Activated CD4-positive, alpha-beta T cell treated with anti-CD3 and anti-CD28 coated beads, Interleukin-2, amount 10 ng/mL, durations not matched to agents 7 days and 5 days (primary cell): ENCODE measurements around the gene KIF23. TPM values are rescaled to one million over a fixed set of nuclear protein-coding genes. Genes with fewer than 3 reads are reported as not detected.
"Not testable (repeated sequence)": the region's sequence is repeated elsewhere in the genome, so short reads cannot be mapped to it uniquely, and the experiment has no call there.

ENCODE experiments used
- CTCF ChIA-PET: fragments of 350-600 bp; sonication (Branson Sonifier 250); formaldehyde crosslinking; loops from one replicate; lab custom pipeline; 2021; ENCODE audit warnings: antibody characterized with exemption; lab: Charles Lee
- POLR2A ChIA-PET: fragments of 350-600 bp; sonication (Branson Sonifier 250); formaldehyde crosslinking; loops from one replicate; lab custom pipeline; 2021; ENCODE audit warnings: antibody characterized with exemption; lab: Charles Lee
- DNase-seq: peaks from one replicate; pipeline ENCODE4 v3.0.0-alpha.2; 2020
- H3K27ac Mint-ChIP-seq: one replicate; pipeline ENCODE4 v1.8.0; 2021; ENCODE audit warnings: mild to moderate bottlenecking, moderate library complexity, mixed read lengths
- H3K27me3 Mint-ChIP-seq: one replicate; pipeline ENCODE4 v1.8.0; 2021; ENCODE audit warnings: mixed read lengths
- H3K36me3 Mint-ChIP-seq: one replicate; pipeline ENCODE4 v1.8.0; 2021; ENCODE audit warnings: low read depth, mixed read lengths
- H3K4me1 Mint-ChIP-seq: one replicate; pipeline ENCODE4 v1.8.0; 2021; ENCODE audit warnings: mixed read lengths
- H3K4me3 Mint-ChIP-seq: one replicate; pipeline ENCODE4 v1.8.0; 2021; ENCODE audit warnings: mild to moderate bottlenecking, moderate library complexity, mixed read lengths
- H3K9me3 Mint-ChIP-seq: one replicate; pipeline ENCODE4 v1.8.0; 2021; ENCODE audit warnings: mixed read lengths
- total RNA-seq, 2 experiments: library from RNA; stranded (reverse); gene quantifications; one replicate each; pipeline ENCODE4 v1.2.3, GENCODE V29; 2021

The KIF23 gene
- total RNA-seq, 2 experiments from 2014 or later, result 77.8 to 93.1 TPM

DNA sequence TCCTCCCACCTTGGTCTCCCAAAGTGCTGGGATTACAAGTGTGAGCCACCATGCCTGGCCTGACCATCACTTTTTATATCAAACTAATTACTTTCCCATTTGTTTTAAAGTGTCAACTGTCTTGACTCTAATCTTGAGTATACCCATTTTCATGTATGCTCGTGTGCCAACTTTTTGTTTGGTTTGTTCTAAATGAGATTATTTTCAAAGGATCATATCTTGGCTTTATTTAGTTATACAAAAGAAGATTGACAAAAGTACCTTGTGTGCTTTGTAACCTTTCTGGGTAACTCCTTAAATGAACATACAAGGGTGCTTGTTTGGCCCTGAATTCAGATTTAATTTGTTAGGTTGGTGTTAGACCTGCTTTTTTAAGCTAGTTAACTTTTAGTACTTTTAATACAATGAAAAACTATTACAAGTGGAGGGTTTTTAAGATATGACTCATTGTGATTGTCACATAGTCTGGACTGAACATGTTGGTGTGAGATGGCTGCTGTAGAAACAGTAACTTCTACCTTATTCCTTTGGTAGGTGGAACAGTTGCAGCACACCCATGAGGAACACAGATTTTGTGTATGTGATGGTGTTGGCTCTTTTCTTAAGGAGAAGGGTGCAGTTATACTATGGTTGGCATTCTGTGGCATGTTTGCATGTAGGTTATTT is 10.7 kb downstream of the KIF23 start:
- Mint-ChIP-seq H3K36me3 (peaks cover 67% of the 10 kb centered on the region), H3K27me3 (no peaks in the 10 kb centered on the region), H3K4me3 (no peak overlapping the region), H3K4me1 (peaks cover 2% of the 10 kb centered on the region), H3K27ac (no peak overlapping the region), H3K9me3 (no peaks in the 10 kb centered on the region)
- POLR2A ChIA-PET, result no interaction called here
- DNase-seq, result no peak
- CTCF ChIA-PET, result interaction anchor here (1.2 kb wide), 1 partner anchor 11 kb away, joined by 3 read pairs; no protein-coding TSS in a partner anchor

DNA sequence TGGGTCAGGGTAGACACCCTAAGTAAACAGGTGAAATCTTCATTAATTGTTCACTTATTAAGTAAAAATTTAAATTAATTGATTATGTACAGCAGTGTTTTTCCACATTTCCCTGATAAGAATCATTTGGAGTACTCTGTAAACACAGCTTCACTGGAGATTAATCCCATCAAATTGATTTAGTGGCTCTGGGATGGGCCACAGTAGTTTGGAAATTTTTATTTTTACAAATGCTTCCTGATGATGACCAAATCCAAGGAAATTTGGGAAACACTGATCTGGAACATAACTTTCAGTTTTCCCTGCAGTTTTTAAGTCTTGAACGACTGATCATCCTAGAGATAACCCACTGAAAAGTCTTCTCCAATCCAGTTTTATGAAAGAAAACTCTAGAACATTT is 19.7 kb downstream of the KIF23 start:
- ChIA-PET POLR2A (no interaction called here), CTCF (interaction anchor here (0.6 kb wide), 1 partner anchor 12 kb away, joined by 3 read pairs; no protein-coding TSS in a partner anchor)
- H3K4me1 Mint-ChIP-seq, result peaks cover 2% of the 10 kb centered on the region
- no peak overlapping the region for H3K27ac Mint-ChIP-seq
- no peaks in the 10 kb centered on the region for H3K27me3 Mint-ChIP-seq
- H3K9me3 Mint-ChIP-seq, result no peaks in the 10 kb centered on the region
- peaks cover 75% of the 10 kb centered on the region for H3K36me3 Mint-ChIP-seq
- DNase-seq, result no peak
- no peak overlapping the region for H3K4me3 Mint-ChIP-seq

DNA sequence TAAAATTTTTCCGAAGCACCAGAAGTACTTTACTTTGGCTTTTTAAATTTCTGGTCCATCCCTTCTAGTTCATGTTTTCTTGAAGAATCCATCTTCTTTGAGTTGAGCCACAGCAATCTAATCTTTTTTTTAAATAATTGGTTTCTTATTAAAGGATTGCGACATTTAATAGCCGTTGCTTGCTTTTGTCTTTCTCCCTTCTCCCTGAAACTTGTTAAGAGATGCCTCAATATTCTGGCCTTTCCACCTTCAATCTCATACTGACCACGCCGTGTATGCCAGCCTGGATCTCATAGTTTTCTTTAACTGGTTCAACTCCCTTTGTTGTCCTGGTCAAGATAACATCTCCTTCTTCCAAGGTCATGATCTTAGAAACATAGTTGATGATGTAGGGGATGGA is 20.1 kb downstream of the KIF23 start:
- no peaks in the 10 kb centered on the region for H3K9me3 Mint-ChIP-seq
- H3K27ac Mint-ChIP-seq, result no peak overlapping the region
- ChIA-PET POLR2A (no interaction called here), CTCF (interaction anchor here (0.6 to 1.5 kb wide), 2 partner anchors 11 to 12 kb away, joined by 3 read pairs; no protein-coding TSS in a partner anchor)
- peaks cover 2% of the 10 kb centered on the region for H3K4me1 Mint-ChIP-seq
- no peak for DNase-seq
- H3K4me3 Mint-ChIP-seq, result no peak overlapping the region
- no peaks in the 10 kb centered on the region for H3K27me3 Mint-ChIP-seq
- peaks cover 73% of the 10 kb centered on the region for H3K36me3 Mint-ChIP-seq

DNA sequence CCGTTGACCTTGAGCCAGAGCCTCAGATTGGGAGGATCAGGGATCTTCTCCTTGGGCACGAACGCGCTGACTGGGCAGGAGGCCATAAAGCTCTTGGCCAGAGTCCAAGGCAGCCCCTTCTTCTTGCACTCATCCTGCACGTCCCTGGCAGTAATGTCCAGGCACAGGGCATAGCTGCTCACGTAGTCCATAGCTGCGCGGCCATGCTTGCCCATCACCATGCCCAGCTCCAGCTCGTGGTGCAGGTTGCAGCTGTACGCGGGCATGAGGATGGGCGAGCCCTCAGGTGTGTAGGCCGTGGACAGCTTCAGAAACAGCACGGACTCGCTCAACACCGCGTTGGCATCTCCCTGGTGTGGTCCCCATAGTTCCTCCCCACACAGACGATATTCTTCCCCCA is 20.5 kb downstream of the KIF23 start:
- Mint-ChIP-seq H3K27me3 (no peaks in the 10 kb centered on the region), H3K27ac (no peak overlapping the region), H3K36me3 (peaks cover 73% of the 10 kb centered on the region), H3K4me1 (peaks cover 2% of the 10 kb centered on the region), H3K9me3 (no peaks in the 10 kb centered on the region), H3K4me3 (no peak overlapping the region)
- ChIA-PET CTCF (interaction anchor here (1.5 kb wide), 1 partner anchor 12 kb away, joined by 3 read pairs; no protein-coding TSS in a partner anchor), POLR2A (no interaction called here)
- no peak for DNase-seq

DNA sequence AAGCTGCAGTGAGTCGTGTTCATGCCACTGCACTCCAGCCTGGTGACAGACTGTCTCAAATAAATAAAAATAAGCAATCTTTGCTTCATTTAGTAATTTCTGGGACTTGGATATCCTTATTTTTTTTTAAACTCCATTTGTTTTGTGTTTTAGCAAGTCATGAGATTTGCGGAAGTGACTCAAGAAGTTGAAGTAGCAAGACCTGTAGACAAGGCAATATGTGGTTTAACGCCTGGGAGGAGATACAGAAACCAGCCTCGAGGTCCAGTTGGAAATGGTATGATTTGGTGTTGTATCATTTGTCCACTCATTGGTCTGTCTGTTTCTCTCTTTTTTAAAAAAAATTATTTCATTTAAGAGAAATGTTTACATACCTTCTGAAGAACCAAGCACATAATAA is 21.8 kb downstream of the KIF23 start:
- ChIA-PET POLR2A (no interaction called here), CTCF (interaction anchor here (0.6 to 0.9 kb wide), 2 partner anchors 10 to 11 kb away, joined by 3 to 4 read pairs; no protein-coding TSS in a partner anchor)
- H3K27me3 Mint-ChIP-seq, result no peaks in the 10 kb centered on the region
- peaks cover 73% of the 10 kb centered on the region for H3K36me3 Mint-ChIP-seq
- H3K4me1 Mint-ChIP-seq, result peaks cover 2% of the 10 kb centered on the region
- H3K4me3 Mint-ChIP-seq, result no peak overlapping the region
- no peak for DNase-seq
- no peaks in the 10 kb centered on the region for H3K9me3 Mint-ChIP-seq
- H3K27ac Mint-ChIP-seq, result no peak overlapping the region

DNA sequence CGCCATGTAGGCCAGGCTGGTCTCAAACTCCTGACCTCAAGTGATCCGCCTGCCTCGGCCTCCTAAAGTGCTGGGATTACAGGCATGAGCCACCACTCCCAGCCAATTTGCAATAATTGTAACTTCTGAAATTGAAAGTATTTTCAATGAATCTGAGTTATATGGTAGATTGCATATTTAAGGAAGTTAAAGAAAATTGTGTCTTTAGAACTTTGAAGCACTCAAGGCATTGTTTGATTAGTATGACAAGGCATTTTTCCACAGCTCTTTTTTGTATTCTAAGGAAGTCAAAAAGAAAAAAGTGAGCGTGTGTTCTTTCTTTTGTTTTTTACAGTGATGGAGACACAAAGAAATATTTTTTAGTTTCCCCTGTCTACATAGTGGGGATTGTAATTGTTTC is 22.8 kb downstream of the KIF23 start:
- Mint-ChIP-seq H3K36me3 (peaks cover 71% of the 10 kb centered on the region), H3K27ac (no peak overlapping the region), H3K27me3 (no peaks in the 10 kb centered on the region), H3K4me3 (no peak overlapping the region), H3K9me3 (no peaks in the 10 kb centered on the region), H3K4me1 (peaks cover 2% of the 10 kb centered on the region)
- no peak for DNase-seq
- CTCF ChIA-PET, result no interaction called here
- POLR2A ChIA-PET, result no interaction called here

DNA sequence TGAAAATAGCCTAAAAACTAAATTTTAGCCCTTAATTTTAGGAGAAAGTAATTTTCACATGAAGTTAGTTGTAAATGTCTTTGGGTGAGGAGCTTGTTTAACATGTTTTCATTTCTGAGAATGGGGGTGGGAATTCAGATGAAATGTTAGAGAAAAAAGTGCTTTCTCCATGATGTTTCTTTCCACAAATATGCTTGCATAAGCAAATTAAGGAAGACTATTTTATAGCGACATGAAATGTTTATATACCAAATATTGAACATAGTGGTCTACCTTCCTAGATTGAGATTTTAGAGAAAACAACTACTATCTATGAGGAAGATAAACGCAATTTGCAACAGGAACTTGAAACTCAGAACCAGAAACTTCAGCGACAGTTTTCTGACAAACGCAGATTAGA is 25.5 kb downstream of the KIF23 start:
- H3K4me3 Mint-ChIP-seq, result no peak overlapping the region
- no peaks in the 10 kb centered on the region for H3K27me3 Mint-ChIP-seq
- no peak overlapping the region for H3K27ac Mint-ChIP-seq
- peaks cover 74% of the 10 kb centered on the region for H3K36me3 Mint-ChIP-seq
- POLR2A ChIA-PET, result no interaction called here
- peaks cover 17% of the 10 kb centered on the region for H3K4me1 Mint-ChIP-seq
- CTCF ChIA-PET, result no interaction called here
- DNase-seq, result no peak
- H3K9me3 Mint-ChIP-seq, result no peaks in the 10 kb centered on the region

DNA sequence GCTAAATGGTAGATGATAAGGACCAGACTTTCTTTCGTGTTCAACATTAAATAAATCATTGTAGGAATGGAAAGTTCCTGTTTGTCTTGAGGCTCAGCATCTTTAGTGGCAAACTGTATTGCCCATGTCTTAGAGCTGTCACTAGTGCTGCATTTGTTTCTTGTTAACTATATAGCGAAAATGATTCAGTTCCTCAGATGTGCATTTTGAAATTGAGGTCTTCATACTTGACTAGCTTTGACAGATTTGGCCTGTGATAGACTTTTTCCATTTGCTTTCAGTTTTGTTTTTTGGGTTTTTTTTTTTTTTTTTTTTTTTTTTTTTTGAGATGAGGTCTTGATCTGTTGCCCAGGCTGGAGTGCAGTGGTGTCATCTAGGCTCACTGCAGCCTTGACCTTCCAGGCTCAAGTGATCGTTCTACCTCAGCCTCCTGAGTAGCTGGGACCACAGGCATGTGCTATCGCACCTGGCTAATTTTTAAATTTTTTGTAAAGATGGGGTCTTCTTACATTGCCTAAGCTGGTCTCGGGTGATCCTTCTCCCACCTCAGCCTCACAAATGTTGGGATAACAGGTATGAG is 29.0 kb downstream of the KIF23 start:
- CTCF ChIA-PET, result interaction anchor here (0.6 to 1.0 kb wide), 5 partner anchors 9 to 402 kb away, joined by 3 to 6 read pairs (median 3); partner anchors contain the start of gene RPLP1

DNA sequence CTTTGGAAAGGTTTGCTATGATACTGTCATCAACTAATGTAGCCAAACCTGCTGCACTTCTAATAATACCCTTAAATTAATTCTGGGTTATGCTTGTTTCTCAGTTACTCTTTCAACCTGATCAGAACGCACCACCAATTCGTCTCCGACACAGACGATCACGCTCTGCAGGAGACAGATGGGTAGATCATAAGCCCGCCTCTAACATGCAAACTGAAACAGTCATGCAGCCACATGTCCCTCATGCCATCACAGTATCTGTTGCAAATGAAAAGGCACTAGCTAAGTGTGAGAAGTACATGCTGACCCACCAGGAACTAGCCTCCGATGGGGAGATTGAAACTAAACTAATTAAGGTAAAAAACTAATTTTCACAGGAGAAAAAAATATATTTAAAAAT is 30.5 kb downstream of the KIF23 start:
- ChIA-PET POLR2A (no interaction called here), CTCF (interaction anchor here (0.7 kb wide), 1 partner anchor 951 kb away, joined by 3 read pairs; no protein-coding TSS in a partner anchor)
- Mint-ChIP-seq H3K4me3 (no peak overlapping the region), H3K36me3 (peaks cover 69% of the 10 kb centered on the region), H3K9me3 (no peaks in the 10 kb centered on the region), H3K27ac (no peak overlapping the region), H3K27me3 (no peaks in the 10 kb centered on the region), H3K4me1 (peaks cover 17% of the 10 kb centered on the region)
- DNase-seq, result no peak

More for the DNA sequence above, 29.0 kb downstream of the KIF23 start:
- Mint-ChIP-seq H3K4me3 (no peak overlapping the region), H3K9me3 (no peaks in the 10 kb centered on the region), H3K36me3 (peaks cover 76% of the 10 kb centered on the region), H3K27me3 (no peaks in the 10 kb centered on the region), H3K27ac (peak overlapping the region; percentile 89), H3K4me1 (peaks cover 17% of the 10 kb centered on the region)
- DNase-seq, result no peak
- POLR2A ChIA-PET, result interaction anchor here (0.6 kb wide), 1 partner anchor 935 kb away, joined by 3 read pairs; no protein-coding TSS in a partner anchor

DNA sequence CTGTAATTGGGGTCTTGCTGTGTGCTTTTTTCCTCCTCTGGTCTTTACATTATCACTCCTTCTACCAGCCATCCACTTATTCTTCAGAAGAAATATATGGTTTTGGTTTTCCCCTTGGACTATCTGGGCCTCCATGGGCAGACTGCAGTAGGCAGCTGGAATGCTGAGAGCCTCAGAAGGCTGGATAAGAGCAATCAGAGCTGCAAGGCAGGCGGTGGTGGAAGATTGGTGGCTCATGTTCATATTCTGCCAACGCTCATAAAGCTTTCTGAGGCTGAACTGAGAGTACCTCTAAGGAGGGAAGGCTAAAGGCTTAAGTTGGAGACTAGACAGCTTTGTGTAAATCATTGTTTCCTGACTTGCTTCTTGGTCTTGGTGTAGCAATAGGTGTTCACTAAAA is 32.8 kb downstream of the KIF23 start:
- CTCF ChIA-PET, result interaction anchor here (1.0 to 1.3 kb wide), 2 partner anchors 12 to 16 kb away, joined by 3 to 6 read pairs; no protein-coding TSS in a partner anchor
- no peak overlapping the region for H3K27ac Mint-ChIP-seq
- POLR2A ChIA-PET, result no interaction called here

DNA sequence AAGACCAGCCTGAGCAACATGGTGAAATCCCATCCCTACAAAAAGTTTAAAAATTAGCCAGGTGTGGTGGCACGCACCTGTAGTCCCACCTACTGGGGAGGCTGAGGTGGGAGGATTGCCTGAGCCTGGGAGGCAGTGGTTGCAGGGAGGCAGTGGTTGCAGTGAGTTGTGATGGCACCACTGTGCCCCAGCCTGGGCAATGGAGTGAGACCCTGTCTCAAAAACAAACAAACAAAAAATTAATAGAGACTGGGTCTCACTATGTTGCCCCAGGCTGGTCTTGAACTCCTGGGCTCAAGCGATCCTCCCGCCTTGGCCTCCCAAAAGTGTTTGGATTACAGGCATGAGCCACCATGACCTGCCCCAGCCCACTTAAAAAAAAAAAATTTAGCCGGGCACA is 36.1 kb downstream of the KIF23 start:
- POLR2A ChIA-PET, DNase-seq, H3K27ac Mint-ChIP-seq, H3K27me3 Mint-ChIP-seq, H3K4me3 Mint-ChIP-seq, H3K9me3 Mint-ChIP-seq: not testable (repeated sequence)
- CTCF ChIA-PET, result interaction anchor here (1.8 to 4.6 kb wide), 2 partner anchors 13 kb away, joined by 8 to 48 read pairs; no protein-coding TSS in a partner anchor
- peaks cover 52% of the 10 kb centered on the region for H3K36me3 Mint-ChIP-seq
- peaks cover 29% of the 10 kb centered on the region for H3K4me1 Mint-ChIP-seq

More for the DNA sequence above, 32.8 kb downstream of the KIF23 start:
- no peaks in the 10 kb centered on the region for H3K9me3 Mint-ChIP-seq
- no peaks in the 10 kb centered on the region for H3K27me3 Mint-ChIP-seq
- H3K36me3 Mint-ChIP-seq, result peaks cover 52% of the 10 kb centered on the region
- DNase-seq, result no peak
- H3K4me3 Mint-ChIP-seq, result no peak overlapping the region
- peaks cover 23% of the 10 kb centered on the region for H3K4me1 Mint-ChIP-seq

DNA sequence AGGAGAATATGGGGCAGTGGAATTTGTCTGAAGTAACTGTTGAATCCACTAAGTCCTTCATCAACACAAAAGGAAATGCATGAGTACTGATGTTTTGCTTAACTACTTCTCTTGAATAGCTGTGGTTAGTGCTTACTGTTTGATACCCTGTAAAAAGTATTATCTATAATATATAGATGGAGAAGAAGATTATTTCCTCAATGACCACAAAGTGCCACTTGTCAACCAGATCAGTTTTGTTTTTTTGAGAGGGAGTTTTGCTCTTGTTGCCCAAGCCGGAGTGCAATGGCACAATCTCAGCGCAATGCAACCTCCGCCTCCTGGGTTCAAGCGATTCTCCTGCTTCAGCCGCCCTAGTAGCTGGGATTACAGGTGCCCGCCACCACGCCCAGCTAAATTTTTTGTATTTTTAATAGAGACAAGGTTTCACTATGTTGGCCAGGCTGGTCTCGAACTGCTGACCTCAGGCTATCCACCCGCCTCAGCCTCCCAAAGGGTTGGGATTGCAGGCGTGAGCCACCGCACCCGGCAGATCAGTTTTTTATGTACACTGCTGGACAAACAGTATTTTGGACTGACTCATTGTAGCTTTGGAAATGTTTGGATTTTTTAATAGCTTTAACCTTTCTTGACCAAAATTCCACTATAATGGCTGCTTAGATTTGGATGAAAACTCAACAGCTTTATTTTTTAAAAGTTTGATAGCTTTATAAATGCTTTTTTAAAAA is 37.0 kb downstream of the KIF23 start:
- Mint-ChIP-seq H3K27ac (peak overlapping the region; percentile 99), H3K36me3 (peaks cover 52% of the 10 kb centered on the region), H3K9me3 (no peaks in the 10 kb centered on the region), H3K4me1 (peaks cover 36% of the 10 kb centered on the region), H3K27me3 (no peaks in the 10 kb centered on the region), H3K4me3 (peak overlapping the region; percentile 94)
- no peak for DNase-seq
- ChIA-PET POLR2A (interaction anchor here (1.8 to 3.3 kb wide), 2 partner anchors 12 to 17 kb away, joined by 4 to 29 read pairs; no protein-coding TSS in a partner anchor), CTCF (interaction anchor here (1.4 to 4.6 kb wide), 4 partner anchors 8 to 1037 kb away, joined by 3 to 48 read pairs (median 6); no protein-coding TSS in a partner anchor)
